A673 (cell line): ENCODE data around the gene MARCHF2. TPM values are rescaled to one million over a fixed set of nuclear protein-coding genes. Genes with fewer than 3 reads are reported as not detected.
A peak's percentile ranks its signal among the peaks of the same experiment; 100 is the strongest.

Experiments
- BruUV-seq: library from RNA; stranded (reverse); fragments of 400-500 nt; replicated peaks from 2 replicates; lab custom pipeline; 2021; lab: Mats Ljungman, UMichigan
- CTCF ChIA-PET: fragments of 300-600 bp; sonication (Branson Sonifier 250); formaldehyde crosslinking; loops from one replicate; lab custom pipeline; 2022; ENCODE audit warnings: antibody characterized with exemption; lab: Charles Lee
- POLR2A ChIA-PET: fragments of 300-600 bp; sonication (Branson Sonifier 250); formaldehyde crosslinking; loops from one replicate; lab custom pipeline; 2022; ENCODE audit warnings: antibody characterized with exemption; ENCODE audit not compliant: low non-redundant PET; lab: Charles Lee
- DNase-seq: peaks from one replicate; pipeline ENCODE4 v3.0.0-alpha.2; 2015; ENCODE audit warnings: low spot score
- H3K27ac ChIP-seq: fragments of 200-600 bp; sonication (generic); 2 replicates; pipeline ENCODE4 v1.5.1; 2016; ENCODE audit warnings: mixed run types, low read depth, mild to moderate bottlenecking, mixed read lengths, antibody characterized with exemption, low read length; ENCODE audit not compliant: poor library complexity, severe bottlenecking
- H3K27me3 ChIP-seq: fragments of 200-600 bp; sonication (generic); replicated peaks from 2 replicates; pipeline ENCODE4 v1.6.1; 2017; ENCODE audit warnings: mixed run types, low read depth, mild to moderate bottlenecking, mixed read lengths, antibody characterized with exemption, low read length; ENCODE audit not compliant: insufficient read depth, poor library complexity
- H3K36me3 ChIP-seq: fragments of 200-600 bp; sonication (generic); 2 replicates; pipeline ENCODE4 v1.6.1; 2016; ENCODE audit warnings: mixed run types, mild to moderate bottlenecking, mixed read lengths, antibody characterized with exemption, low read length; ENCODE audit not compliant: insufficient read depth, poor library complexity, severe bottlenecking
- H3K4me1 ChIP-seq: fragments of 200-600 bp; sonication (generic); 2 replicates; pipeline ENCODE4 v1.6.1; 2017; ENCODE audit warnings: mixed run types, mild to moderate bottlenecking, mixed read lengths, antibody characterized with exemption, low read length; ENCODE audit not compliant: insufficient read depth, poor library complexity, severe bottlenecking
- H3K4me3 ChIP-seq: fragments of 200-600 bp; sonication (generic); 2 replicates; pipeline ENCODE4 v1.5.1; 2016; ENCODE audit warnings: low read depth, mixed run types, mild to moderate bottlenecking, mixed read lengths, low read length; ENCODE audit not compliant: poor library complexity, severe bottlenecking
- H3K9me3 ChIP-seq: fragments of 200-600 bp; sonication (generic); 2 replicates; pipeline ENCODE4 v1.6.1; 2016; ENCODE audit warnings: mixed run types, low read depth, mild to moderate bottlenecking, mixed read lengths, antibody characterized with exemption, low read length; ENCODE audit not compliant: poor library complexity, severe bottlenecking
- EZH2 ChIP-seq: fragments of 200-600 bp; sonication (generic); IDR thresholded peaks from 2 replicates; pipeline ENCODE4 v1.6.1; 2017; ENCODE audit warnings: borderline replicate concordance, low read depth, mild to moderate bottlenecking, mixed read lengths, antibody characterized with exemption, low read length; ENCODE audit not compliant: poor library complexity, severe bottlenecking
- intact Hi-C: fragments of 100-400 bp; cut with micrococcal nuclease; formaldehyde crosslinking; loops from one replicate; pipeline ENCODE4 v1.10.0; 2022; ENCODE audit not compliant: unreplicated experiment
- total RNA-seq: library from RNA; stranded (reverse); gene quantifications from 2 replicates; pipeline ENCODE4 v1.2.3, GENCODE V29; 2021
- TF ChIP-seq, protein P1 (sequence below): fragments of 300-800, 200-600 bp; sonication (generic); conservative IDR thresholded peaks from 2 replicates; pipeline ENCODE4 v1.5.1; 2017; ENCODE audit warnings: low read depth, mild to moderate bottlenecking, antibody characterized with exemption, low read length, moderate library complexity, mixed read lengths

MARCHF2 gene
- total RNA-seq, 1 experiment from 2014 or later, result 8.8 TPM

DNA sequence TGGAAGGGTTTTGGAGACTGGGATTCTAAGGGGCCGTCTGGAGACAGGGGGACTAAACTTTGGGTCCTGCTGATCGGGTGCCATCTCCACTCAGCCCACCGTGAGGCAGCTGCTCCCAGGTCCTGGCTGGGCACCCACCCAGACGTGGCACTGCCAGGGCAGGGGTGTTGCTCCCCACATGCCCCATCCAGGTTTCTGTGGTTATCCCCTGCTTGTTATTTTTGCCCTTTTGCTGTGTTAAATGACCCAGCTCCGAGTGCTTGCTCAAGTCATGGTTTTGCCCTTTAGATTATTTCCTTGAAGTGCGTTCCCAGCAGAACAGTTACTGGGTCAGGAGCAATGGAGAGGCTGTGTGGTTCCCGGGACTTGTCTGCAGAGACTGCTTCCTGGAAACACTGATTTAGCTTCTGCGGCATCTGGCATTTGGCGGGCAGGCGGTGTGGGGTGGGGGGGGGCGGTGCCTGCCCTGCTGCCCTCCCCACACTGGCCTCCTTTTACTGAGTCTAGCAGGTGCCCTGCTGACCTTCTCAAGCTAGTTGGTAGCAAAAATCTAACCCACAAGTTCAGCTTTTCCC, 21.0 kb upstream of the MARCHF2 start:
- Histone ChIP-seq H3K4me3 (no peak overlapping the region), H3K36me3 (no peaks in the 10 kb centered on the region), H3K27ac (peak overlapping the region; percentile 58), H3K4me1 (peaks cover 9% of the 10 kb centered on the region), H3K9me3 (no peaks in the 10 kb centered on the region), H3K27me3 (no peaks in the 10 kb centered on the region)
- ChIA-PET POLR2A (interaction anchor here (0.5 to 0.7 kb wide), 2 partner anchors 39 to 115 kb away, joined by 3 to 7 read pairs; no protein-coding TSS in a partner anchor), CTCF (no interaction called here)
- no peak for TF ChIP-seq EZH2
- TF ChIP-seq, protein P1, sequence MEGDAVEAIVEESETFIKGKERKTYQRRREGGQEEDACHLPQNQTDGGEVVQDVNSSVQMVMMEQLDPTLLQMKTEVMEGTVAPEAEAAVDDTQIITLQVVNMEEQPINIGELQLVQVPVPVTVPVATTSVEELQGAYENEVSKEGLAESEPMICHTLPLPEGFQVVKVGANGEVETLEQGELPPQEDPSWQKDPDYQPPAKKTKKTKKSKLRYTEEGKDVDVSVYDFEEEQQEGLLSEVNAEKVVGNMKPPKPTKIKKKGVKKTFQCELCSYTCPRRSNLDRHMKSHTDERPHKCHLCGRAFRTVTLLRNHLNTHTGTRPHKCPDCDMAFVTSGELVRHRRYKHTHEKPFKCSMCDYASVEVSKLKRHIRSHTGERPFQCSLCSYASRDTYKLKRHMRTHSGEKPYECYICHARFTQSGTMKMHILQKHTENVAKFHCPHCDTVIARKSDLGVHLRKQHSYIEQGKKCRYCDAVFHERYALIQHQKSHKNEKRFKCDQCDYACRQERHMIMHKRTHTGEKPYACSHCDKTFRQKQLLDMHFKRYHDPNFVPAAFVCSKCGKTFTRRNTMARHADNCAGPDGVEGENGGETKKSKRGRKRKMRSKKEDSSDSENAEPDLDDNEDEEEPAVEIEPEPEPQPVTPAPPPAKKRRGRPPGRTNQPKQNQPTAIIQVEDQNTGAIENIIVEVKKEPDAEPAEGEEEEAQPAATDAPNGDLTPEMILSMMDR, result no peak
- BruUV-seq, result no TSS peak
- no peak for DNase-seq
- intact Hi-C loops, result no loop called here

DNA sequence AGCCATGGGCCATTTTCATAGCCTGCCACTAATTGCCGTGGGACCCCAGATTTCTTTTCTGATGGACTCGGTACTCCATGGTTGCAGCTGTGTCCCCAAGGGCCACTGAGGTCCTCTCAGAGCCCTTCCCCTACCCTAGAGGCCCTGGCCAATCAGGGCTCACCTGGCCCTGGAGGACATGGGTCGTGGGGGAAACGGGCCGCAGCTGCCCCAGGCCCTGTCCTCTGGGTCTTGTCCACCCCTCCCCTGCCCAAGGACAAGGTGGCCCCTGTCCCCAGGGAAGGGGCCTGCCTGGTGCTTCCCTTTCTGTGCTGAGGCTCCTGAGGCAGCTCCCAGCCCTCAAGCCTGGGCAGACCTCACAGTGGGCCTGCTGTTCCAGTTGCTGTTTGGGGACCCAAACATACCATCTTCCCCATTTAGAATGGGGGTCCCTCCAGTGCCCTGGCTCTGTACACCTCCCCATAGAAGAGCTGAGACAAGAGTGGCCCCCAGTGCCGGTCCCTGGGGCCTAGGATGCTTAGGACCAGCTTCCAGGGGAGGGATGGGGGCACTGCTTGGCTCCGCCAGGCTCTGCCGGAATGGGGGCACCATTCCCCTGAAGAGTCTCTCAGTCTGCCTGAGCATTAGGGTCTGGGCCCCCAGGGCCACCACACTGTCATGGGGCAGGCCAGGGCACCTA, 19.8 kb upstream of the MARCHF2 start:
- Histone ChIP-seq H3K36me3 (no peaks in the 10 kb centered on the region), H3K4me1 (peaks cover 12% of the 10 kb centered on the region), H3K27ac (peak overlapping the region; percentile 28), H3K9me3 (no peaks in the 10 kb centered on the region), H3K27me3 (no peaks in the 10 kb centered on the region), H3K4me3 (no peak overlapping the region)
- ChIA-PET CTCF (no interaction called here), POLR2A (interaction anchor here (0.6 kb wide), 1 partner anchor 1494 kb away, joined by 3 read pairs; no protein-coding TSS in a partner anchor)
- no peak for DNase-seq
- TF ChIP-seq, protein P1, result no peak
- no peak for TF ChIP-seq EZH2
- no TSS peak for BruUV-seq
- intact Hi-C loops, result no loop called here

- DNase-seq, result no peak
- BruUV-seq, result no TSS peak
- intact Hi-C loops, result no loop called here
- Histone ChIP-seq H3K4me3 (no peak overlapping the region), H3K36me3 (no peaks in the 10 kb centered on the region), H3K9me3 (no peaks in the 10 kb centered on the region), H3K27ac (peak overlapping the region; percentile 28), H3K27me3 (no peaks in the 10 kb centered on the region), H3K4me1 (peaks cover 12% of the 10 kb centered on the region)
- TF ChIP-seq, protein P1, result no peak
- TF ChIP-seq EZH2, result no peak
- ChIA-PET CTCF (no interaction called here), POLR2A (no interaction called here)
These were observed 19.2 kb upstream of the MARCHF2 start for GRCh38 chr19:8393871-8394250.
